ENCODE measurements around the gene COMT. TPM values are rescaled to one million over a fixed set of nuclear protein-coding genes. Genes with fewer than 3 reads are reported as not detected.

COMT gene
- total and polyA plus RNA-seq, 9 of the 15 experiments (the other 6 are each of a cell fraction or from before 2014, with no cell fraction given): 12.5 to 351 (median 155) TPM

- TF ChIP-seq ARID4B (CRISPR knock-in tag; IDR thresholded peaks at IDR 0.05) (no peak), CBX3 (IDR thresholded peaks at IDR 0.05; ENCODE audit: borderline replicate concordance in 1 of 2, low read length in 2 of 2) (peak in 1 of 2 experiments; percentile 78; a peak in 1 of 3 replicates), TFAM (CRISPR knock-in tag; conservative IDR thresholded peaks at IDR 0.05) (no peak), TGIF2 (CRISPR knock-in tag; IDR thresholded peaks at IDR 0.05) (no peak), ZNF76 (CRISPR knock-in tag; IDR thresholded peaks at IDR 0.05; ENCODE audit: borderline replicate concordance) (no peak), ZC3H11A (IDR thresholded peaks at IDR 0.05; ENCODE audit: low read depth, low read length) (no peak), NCOR1 (IDR thresholded peaks at IDR 0.05) (no peak), KHSRP (IDR thresholded peaks at IDR 0.05) (no peak), DMBX1 (CRISPR knock-in tag; IDR thresholded peaks at IDR 0.05; ENCODE audit: borderline replicate concordance) (no peak), RB1 (IDR thresholded peaks at IDR 0.05; ENCODE audit: low read depth) (peak; percentile 71), JUNB (CRISPR knock-in tag; conservative IDR thresholded peaks at IDR 0.05) (no peak), ZNF24 (IDR thresholded peaks at IDR 0.05) (no peak), HLTF (IDR thresholded peaks at IDR 0.05) (no peak), ZNF764 (CRISPR knock-in tag; IDR thresholded peaks at IDR 0.05; ENCODE audit: low read depth) (no peak), SPI1 (IDR thresholded peaks at IDR 0.05; ENCODE audit: borderline replicate concordance, low read depth, low read length) (no peak), SIRT6 (IDR thresholded peaks at IDR 0.05; ENCODE audit: low read depth, low read length) (no peak)
- TF ChIP-seq, protein P1, sequence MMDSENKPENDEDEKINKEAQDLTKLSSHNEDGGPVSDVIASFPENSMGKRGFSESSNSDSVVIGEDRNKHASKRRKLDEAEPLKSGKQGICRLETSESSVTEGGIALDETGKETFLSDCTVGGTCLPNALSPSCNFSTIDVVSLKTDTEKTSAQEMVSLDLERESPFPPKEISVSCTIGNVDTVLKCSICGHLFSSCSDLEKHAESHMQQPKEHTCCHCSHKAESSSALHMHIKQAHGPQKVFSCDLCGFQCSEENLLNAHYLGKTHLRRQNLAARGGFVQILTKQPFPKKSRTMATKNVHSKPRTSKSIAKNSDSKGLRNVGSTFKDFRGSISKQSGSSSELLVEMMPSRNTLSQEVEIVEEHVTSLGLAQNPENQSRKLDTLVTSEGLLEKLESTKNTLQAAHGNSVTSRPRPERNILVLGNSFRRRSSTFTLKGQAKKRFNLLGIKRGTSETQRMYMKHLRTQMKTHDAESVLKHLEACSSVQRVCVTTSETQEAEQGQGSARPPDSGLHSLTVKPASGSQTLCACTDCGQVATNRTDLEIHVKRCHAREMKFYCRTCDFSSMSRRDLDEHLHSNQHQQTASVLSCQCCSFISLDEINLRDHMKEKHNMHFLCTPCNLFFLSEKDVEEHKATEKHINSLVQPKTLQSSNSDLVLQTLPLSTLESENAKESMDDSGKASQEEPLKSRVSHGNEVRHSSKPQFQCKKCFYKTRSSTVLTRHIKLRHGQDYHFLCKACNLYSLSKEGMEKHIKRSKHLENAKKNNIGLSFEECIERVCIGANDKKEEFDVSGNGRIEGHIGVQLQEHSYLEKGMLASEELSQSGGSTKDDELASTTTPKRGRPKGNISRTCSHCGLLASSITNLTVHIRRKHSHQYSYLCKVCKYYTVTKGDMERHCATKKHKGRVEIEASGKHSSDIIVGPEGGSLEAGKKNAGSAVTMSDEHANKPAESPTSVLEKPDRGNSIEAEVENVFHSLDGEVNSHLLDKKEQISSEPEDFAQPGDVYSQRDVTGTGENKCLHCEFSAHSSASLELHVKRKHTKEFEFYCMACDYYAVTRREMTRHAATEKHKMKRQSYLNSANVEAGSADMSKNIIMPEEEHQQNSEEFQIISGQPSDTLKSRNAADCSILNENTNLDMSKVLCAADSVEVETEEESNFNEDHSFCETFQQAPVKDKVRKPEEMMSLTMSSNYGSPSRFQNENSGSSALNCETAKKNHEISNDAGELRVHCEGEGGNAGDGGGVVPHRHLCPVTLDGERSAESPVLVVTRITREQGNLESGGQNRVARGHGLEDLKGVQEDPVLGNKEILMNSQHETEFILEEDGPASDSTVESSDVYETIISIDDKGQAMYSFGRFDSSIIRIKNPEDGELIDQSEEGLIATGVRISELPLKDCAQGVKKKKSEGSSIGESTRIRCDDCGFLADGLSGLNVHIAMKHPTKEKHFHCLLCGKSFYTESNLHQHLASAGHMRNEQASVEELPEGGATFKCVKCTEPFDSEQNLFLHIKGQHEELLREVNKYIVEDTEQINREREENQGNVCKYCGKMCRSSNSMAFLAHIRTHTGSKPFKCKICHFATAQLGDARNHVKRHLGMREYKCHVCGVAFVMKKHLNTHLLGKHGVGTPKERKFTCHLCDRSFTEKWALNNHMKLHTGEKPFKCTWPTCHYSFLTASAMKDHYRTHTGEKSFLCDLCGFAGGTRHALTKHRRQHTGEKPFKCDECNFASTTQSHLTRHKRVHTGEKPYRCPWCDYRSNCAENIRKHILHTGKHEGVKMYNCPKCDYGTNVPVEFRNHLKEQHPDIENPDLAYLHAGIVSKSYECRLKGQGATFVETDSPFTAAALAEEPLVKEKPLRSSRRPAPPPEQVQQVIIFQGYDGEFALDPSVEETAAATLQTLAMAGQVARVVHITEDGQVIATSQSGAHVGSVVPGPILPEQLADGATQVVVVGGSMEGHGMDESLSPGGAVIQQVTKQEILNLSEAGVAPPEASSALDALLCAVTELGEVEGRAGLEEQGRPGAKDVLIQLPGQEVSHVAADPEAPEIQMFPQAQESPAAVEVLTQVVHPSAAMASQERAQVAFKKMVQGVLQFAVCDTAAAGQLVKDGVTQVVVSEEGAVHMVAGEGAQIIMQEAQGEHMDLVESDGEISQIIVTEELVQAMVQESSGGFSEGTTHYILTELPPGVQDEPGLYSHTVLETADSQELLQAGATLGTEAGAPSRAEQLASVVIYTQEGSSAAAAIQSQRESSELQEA (IDR thresholded peaks at IDR 0.05; ENCODE audit: low read depth): no peak
Observed at GRCh38 chr22:19962246-19962908, 20.8 kb downstream of the COMT start (continued).
